HFF-Myc (cell line): ENCODE measurements around the gene RUFY4.
A peak's percentile ranks its signal among the peaks of the same experiment; 100 is the strongest.
"Not testable (repeated sequence)": the region's sequence is repeated elsewhere in the genome, so short reads cannot be mapped to it uniquely, and the experiment has no call there.

Source experiments
- DNase-seq: peaks from one replicate; pipeline ENCODE4 v3.0.0-alpha.2; 2011; ENCODE audit warnings: low read depth; ENCODE audit errors: extremely low read depth
- H3K4me3 ChIP-seq: replicated peaks from 2 replicates; pipeline ENCODE4 v1.5.1; 2011; ENCODE audit warnings: low read depth, mild to moderate bottlenecking, control low read depth, low read length
- TF ChIP-seq, protein P1 (sequence below): IDR thresholded peaks from 2 replicates; pipeline ENCODE4 v1.5.1; 2012; ENCODE audit warnings: mild to moderate bottlenecking, low read depth, low read length, control low read depth; ENCODE audit errors: missing control alignments

Gene RUFY4

DNA sequence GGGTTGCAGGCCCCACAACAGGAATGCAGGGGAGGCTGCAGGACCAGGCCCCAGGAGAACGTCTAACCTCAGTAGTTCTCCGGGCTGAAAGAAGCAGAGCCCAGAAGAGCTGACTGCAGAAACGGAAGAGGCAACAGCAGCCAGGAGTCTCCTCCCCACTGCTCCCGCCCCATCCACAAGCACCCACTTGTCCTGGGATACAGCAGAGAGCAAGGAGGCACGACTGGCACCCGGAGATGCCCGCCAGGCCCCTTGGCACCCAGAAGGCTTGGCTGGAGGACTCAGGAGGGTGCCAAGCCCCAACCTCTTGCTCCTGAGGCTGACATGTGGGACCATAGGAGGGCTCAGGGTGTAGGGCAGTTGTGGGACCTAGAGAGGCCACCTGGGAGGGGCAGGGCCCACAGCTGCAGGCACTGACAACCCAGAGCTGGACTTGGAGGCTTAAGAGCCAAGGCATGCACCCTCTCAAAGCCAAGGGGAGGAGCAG, 37.2 kb upstream of the RUFY4 start:
- no peak for DNase-seq
- TF ChIP-seq, protein P1, sequence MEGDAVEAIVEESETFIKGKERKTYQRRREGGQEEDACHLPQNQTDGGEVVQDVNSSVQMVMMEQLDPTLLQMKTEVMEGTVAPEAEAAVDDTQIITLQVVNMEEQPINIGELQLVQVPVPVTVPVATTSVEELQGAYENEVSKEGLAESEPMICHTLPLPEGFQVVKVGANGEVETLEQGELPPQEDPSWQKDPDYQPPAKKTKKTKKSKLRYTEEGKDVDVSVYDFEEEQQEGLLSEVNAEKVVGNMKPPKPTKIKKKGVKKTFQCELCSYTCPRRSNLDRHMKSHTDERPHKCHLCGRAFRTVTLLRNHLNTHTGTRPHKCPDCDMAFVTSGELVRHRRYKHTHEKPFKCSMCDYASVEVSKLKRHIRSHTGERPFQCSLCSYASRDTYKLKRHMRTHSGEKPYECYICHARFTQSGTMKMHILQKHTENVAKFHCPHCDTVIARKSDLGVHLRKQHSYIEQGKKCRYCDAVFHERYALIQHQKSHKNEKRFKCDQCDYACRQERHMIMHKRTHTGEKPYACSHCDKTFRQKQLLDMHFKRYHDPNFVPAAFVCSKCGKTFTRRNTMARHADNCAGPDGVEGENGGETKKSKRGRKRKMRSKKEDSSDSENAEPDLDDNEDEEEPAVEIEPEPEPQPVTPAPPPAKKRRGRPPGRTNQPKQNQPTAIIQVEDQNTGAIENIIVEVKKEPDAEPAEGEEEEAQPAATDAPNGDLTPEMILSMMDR: no peak
- no peak overlapping the region for H3K4me3 ChIP-seq

DNA sequence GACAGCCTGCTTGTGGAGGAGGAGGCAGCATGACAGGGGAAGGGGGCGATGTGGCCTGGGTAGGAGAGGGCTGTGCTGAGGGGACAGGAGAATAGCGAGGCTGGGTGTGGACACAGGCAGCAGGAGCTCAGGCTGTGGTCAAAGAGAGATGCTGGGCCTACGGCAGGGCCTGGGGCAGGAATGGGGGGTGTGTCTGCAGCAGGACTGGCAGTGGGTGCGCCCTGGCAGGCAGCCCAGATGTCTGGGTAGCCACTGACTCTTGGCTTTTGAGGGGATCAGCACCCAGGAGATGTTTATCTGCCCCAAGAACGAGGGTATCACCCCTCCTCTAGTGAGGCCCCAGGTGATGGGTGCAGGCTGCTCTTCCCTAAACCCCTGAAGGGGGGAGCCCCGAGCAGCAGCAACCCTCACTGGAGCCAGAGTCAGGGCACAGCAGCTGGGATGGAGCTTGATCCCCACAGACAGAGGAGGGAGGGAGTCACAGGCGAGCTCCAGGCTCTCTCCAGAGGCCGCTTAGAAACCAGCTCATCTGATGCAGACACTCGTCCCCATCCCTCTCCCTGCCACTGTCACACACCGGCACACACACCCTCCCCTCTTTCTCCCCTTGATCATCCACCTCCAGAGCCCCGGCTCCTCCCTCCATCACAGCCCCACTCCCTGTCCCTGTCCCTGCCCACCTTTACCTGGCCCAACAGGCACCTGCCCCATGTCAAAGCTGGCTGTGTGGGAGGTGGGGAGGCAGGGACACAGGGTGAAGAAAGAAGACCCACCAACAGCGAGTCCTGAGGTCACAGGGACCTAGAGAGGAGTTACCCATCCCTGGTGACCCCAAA, 36.5 kb upstream of the RUFY4 start:
- DNase-seq: no peak
- H3K4me3 ChIP-seq: no peak overlapping the region

DNA sequence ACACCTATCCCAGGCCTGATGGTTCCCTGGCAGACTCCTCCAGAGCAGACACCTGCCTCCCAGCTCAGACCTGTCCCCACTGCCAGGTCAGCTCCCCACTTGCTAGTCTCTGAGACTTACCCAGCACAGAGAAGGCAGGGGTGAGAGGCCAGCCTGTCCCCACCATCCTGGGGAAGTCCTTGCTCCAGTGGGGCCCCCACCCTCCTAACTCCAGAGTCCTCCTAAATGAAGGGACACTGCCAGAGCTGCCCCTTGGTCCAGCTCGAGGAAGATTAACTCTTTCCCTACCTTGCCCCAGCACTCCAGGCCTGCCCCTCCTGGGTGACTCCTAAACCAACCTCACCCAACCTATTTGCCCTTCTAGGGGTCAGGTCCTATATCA, 35.9 kb upstream of the RUFY4 start:
- no peak overlapping the region for H3K4me3 ChIP-seq
- TF ChIP-seq, protein P1: no peak
- no peak for DNase-seq

More for the DNA sequence above, 36.5 kb upstream of the RUFY4 start:
- TF ChIP-seq, protein P1: no peak

DNA sequence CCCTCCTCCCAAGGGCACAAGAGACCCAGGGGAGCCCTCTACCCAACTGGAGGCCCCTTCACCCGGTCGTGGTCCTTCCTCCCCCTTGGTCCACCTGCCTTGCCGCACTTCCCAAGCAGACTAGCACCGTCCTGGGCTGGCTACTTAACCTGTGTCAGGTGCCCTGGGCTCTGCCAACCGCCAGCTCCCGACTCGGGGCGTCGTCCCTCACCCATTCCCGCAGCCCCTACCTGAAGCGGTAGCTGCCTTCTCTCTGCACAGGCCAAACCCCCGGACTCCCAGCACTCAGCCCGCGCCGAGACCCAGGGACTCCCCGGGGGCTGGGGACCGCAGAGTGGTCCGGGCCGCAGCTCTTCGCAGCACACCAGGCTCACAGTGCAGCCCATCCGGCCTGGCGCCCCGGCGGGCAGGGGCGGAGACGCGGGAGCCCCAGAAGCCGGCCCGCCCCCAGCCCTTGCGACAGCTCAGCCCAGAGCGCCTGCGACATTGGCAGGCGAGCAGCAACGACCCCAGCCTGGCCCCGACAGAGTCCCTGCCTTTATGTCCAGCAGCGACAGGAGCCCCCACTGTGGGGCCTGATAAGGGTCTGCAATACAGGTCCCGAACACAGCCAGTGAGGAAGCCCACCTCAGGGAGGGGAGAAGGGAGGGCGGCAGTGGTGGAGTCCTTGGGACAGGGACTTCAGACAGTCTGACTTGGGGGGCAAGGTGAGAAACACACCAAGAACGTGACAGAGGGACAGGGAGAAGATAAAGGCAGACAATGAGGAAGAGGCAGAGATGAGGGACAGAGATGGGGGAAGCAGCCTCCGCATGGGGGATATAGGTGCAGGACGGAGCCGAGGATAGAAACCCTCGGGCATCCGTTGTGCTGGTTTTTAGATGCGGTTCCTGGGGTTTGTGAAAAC, 35.2 kb upstream of the RUFY4 start:
- no peak for DNase-seq
- TF ChIP-seq, protein P1: no peak
- no peak overlapping the region for H3K4me3 ChIP-seq

DNA sequence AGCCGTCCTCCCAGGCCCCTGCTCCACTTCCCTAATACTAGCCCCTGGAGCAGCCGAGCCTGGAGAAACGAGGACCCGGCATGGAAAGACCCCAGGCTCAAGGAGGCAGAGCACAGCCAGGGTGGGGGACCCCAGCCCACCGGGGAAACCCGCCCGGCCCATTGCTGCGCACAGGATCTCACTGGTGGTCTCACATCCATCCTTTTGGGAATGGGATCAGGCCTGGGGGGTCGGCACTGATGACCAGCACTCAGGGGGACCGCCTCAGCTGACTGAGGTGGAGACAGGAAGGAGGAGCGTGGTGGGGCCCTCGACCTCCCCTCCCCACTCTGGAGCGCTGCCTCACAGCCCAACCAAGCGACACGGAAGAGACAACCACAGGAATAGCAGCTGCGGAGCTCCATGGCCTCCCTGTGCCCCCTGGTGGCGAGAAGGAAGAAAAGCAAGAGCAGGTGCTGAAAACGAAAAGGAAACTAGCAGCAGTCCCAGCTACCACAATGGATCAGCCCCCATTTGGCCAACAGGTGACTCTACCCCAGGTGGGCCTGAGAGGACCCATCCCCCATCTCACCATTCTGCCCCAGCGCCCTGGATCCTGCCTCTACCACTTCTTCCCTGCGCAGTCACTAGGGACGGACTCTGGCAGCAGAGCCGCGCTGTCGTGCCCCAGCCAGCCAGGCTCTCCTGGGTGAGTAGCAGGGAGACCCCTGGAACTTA, 34.4 kb upstream of the RUFY4 start:
- TF ChIP-seq, protein P1: peak; percentile 71
- H3K4me3 ChIP-seq: not testable (repeated sequence)
- DNase-seq: peak; percentile 19

DNA sequence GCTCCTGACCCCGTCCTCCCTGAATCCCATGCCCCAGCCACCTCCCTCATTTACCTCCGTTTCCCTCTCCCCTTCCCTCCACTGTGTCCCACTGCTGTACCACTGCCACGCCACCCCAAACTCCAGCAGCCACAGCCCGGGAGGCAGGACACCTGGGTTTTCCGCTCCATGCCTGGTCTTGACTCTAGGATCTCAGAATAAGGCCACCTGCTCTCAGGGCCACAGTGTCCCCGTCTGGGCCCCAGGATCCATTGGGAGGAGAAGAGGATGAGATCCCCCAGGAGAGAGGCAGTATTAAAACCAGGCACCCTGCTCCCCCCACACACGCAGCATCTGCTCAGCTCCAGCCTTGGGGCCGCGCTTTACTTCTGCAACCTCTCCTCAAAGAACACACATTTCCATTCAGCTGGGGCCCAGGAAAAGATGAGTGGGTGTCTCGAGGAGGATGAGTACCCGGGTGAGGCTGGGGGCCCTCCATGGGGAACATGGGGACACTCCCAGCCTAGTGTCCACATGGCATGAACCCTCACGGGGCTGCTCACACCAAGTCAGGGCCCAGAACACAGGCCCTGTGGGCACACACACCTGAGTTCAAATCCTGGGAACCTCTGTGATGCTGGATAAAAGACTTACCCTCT, 33.5 kb upstream of the RUFY4 start:
- no peak overlapping the region for H3K4me3 ChIP-seq
- DNase-seq: no peak
- TF ChIP-seq, protein P1: no peak
